H9 (cell line): ENCODE data around the gene TESK1. TPM values are rescaled to one million over a fixed set of nuclear protein-coding genes. Genes with fewer than 3 reads are reported as not detected.

ENCODE experiments used
- DNase-seq: peaks from one replicate; pipeline ENCODE4 v3.0.0-alpha.2; 2017
- H2AFZ ChIP-seq: one replicate; pipeline ENCODE4 v1.6.1; 2013; ENCODE audit warnings: mild to moderate bottlenecking, low read length, control low read depth, moderate library complexity
- H2AK5ac ChIP-seq: 2 replicates; pipeline ENCODE4 v1.6.1; 2013; ENCODE audit warnings: low read length, control low read depth, mixed read lengths; ENCODE audit not compliant: insufficient read length
- H2BK120ac ChIP-seq: one replicate; pipeline ENCODE4 v1.6.1; 2013; ENCODE audit warnings: low read depth, mild to moderate bottlenecking, low read length, control low read depth, inconsistent platforms; ENCODE audit not compliant: poor library complexity, severe bottlenecking
- H2BK12ac ChIP-seq: 2 replicates; pipeline ENCODE4 v1.6.1; 2013; ENCODE audit warnings: low read length, control low read depth, mixed read lengths, low read depth; ENCODE audit not compliant: insufficient read length
- H2BK15ac ChIP-seq: 2 replicates; pipeline ENCODE4 v1.6.1; 2013; ENCODE audit warnings: low read depth, low read length, control low read depth
- H2BK20ac ChIP-seq: one replicate; pipeline ENCODE4 v1.6.1; 2013; ENCODE audit warnings: low read depth, mild to moderate bottlenecking, low read length, control low read depth, inconsistent platforms; ENCODE audit not compliant: poor library complexity, severe bottlenecking
- H2BK5ac ChIP-seq: 2 replicates; pipeline ENCODE4 v1.6.1; 2013; ENCODE audit warnings: low read length, control low read depth, mixed read lengths; ENCODE audit not compliant: insufficient read length
- H3K14ac ChIP-seq: 2 replicates; pipeline ENCODE4 v1.6.1; 2013; ENCODE audit warnings: low read length, control low read depth; ENCODE audit not compliant: insufficient read depth
- H3K18ac ChIP-seq: 2 replicates; pipeline ENCODE4 v1.6.1; 2013; ENCODE audit warnings: low read depth, mild to moderate bottlenecking, mixed read lengths, low read length, control low read depth; ENCODE audit not compliant: insufficient read length
- H3K23ac ChIP-seq: 2 replicates; pipeline ENCODE4 v1.6.1; 2013; ENCODE audit warnings: low read length, control low read depth, mixed read lengths, low read depth; ENCODE audit not compliant: insufficient read length
- H3K23me2 ChIP-seq: 2 replicates; pipeline ENCODE4 v1.6.1; 2013; ENCODE audit warnings: low read depth, mild to moderate bottlenecking, mixed read lengths, low read length, control low read depth; ENCODE audit not compliant: insufficient read length, poor library complexity, severe bottlenecking
- H3K27ac ChIP-seq: 2 replicates; pipeline ENCODE4 v1.5.1; 2013; ENCODE audit warnings: low read length, control low read depth, mixed read lengths, low read depth; ENCODE audit not compliant: insufficient read length
- H3K27me3 ChIP-seq: 2 replicates; pipeline ENCODE4 v1.6.1; 2013; ENCODE audit warnings: low read length, control low read depth, inconsistent platforms; ENCODE audit not compliant: insufficient read depth
- H3K4ac ChIP-seq: 2 replicates; pipeline ENCODE4 v1.6.1; 2013; ENCODE audit warnings: low read depth, mild to moderate bottlenecking, control low read depth, inconsistent platforms, low read length, moderate library complexity
- H3K4me1 ChIP-seq: 2 replicates; pipeline ENCODE4 v1.6.1; 2013; ENCODE audit warnings: low read length, control low read depth, inconsistent platforms; ENCODE audit not compliant: insufficient read depth
- H3K4me2 ChIP-seq: 2 replicates; pipeline ENCODE4 v1.6.1; 2013; ENCODE audit warnings: low read length, control low read depth, mixed read lengths; ENCODE audit not compliant: insufficient read length, insufficient read depth
- H3K56ac ChIP-seq: 2 replicates; pipeline ENCODE4 v1.6.1; 2013; ENCODE audit warnings: low read depth, mild to moderate bottlenecking, mixed read lengths, low read length, control low read depth; ENCODE audit not compliant: insufficient read length
- H3K79me1 ChIP-seq: 2 replicates; pipeline ENCODE4 v1.6.1; 2013; ENCODE audit warnings: low read depth, mild to moderate bottlenecking, moderate library complexity, low read length, control low read depth, inconsistent platforms; ENCODE audit not compliant: insufficient read depth, poor library complexity, severe bottlenecking
- H3K79me2 ChIP-seq: 2 replicates; pipeline ENCODE4 v1.6.1; 2013; ENCODE audit warnings: low read length, control low read depth, inconsistent platforms; ENCODE audit not compliant: insufficient read depth
- H3K9ac ChIP-seq: 2 replicates; pipeline ENCODE4 v1.6.1; 2013; ENCODE audit warnings: low read length, control low read depth, mixed read lengths; ENCODE audit not compliant: insufficient read length; ENCODE audit errors: extremely low read depth
- H3K9me3 ChIP-seq: one replicate; pipeline ENCODE4 v1.6.1; 2013; ENCODE audit warnings: low read depth, low read length, inconsistent platforms; ENCODE audit not compliant: control insufficient read depth
- H3T11ph ChIP-seq: one replicate; pipeline ENCODE4 v1.6.1; 2013; ENCODE audit warnings: mild to moderate bottlenecking, low read length, control low read depth, inconsistent platforms
- H4K20me1 ChIP-seq: one replicate; pipeline ENCODE4 v1.6.1; 2013; ENCODE audit not compliant: control insufficient read depth, insufficient read length, insufficient read depth
- H4K5ac ChIP-seq: 2 replicates; pipeline ENCODE4 v1.6.1; 2013; ENCODE audit warnings: low read depth, mild to moderate bottlenecking, mixed read lengths, low read length, control low read depth; ENCODE audit not compliant: insufficient read length
- H4K8ac ChIP-seq: replicated peaks from 2 replicates; pipeline ENCODE4 v1.6.1; 2013; ENCODE audit warnings: low read length, control low read depth, mixed read lengths, low read depth; ENCODE audit not compliant: insufficient read length
- H4K91ac ChIP-seq: 2 replicates; pipeline ENCODE4 v1.6.1; 2013; ENCODE audit warnings: low read depth, mild to moderate bottlenecking, moderate library complexity, mixed read lengths, low read length, control low read depth; ENCODE audit not compliant: insufficient read length
- H3K27ac Mint-ChIP-seq, 3 experiments: 2 replicates in 2 of 3; 3 replicates in 1 of 3; pipeline ENCODE4 v1.8.0; 2020 to 2021; ENCODE audit warnings: mixed read lengths in 3 of 3, mild to moderate bottlenecking in 1 of 3, moderate library complexity in 1 of 3
- H3K27me3 Mint-ChIP-seq: 2 replicates; pipeline ENCODE4 v1.8.0; 2021; ENCODE audit warnings: low read depth, mild to moderate bottlenecking, moderate library complexity, mixed read lengths
- H3K36me3 Mint-ChIP-seq, 3 experiments: 2 replicates in 2 of 3; 3 replicates in 1 of 3; pipeline ENCODE4 v1.8.0; 2020 to 2021; ENCODE audit warnings: low read depth in 3 of 3, mixed read lengths in 3 of 3; ENCODE audit not compliant: insufficient read depth in 1 of 3
- H3K4me1 Mint-ChIP-seq, 2 experiments: 2 replicates each; pipeline ENCODE4 v1.8.0; 2020; ENCODE audit warnings: mixed read lengths in 2 of 2
- H3K4me3 Mint-ChIP-seq, 2 experiments: 2 replicates in 1 of 2; 3 replicates in 1 of 2; pipeline ENCODE4 v1.8.0; 2020 to 2021; ENCODE audit warnings: mild to moderate bottlenecking in 2 of 2, mixed read lengths in 2 of 2, moderate library complexity in 1 of 2
- H3K9me3 Mint-ChIP-seq, 2 experiments: 2 replicates in 1 of 2; 3 replicates in 1 of 2; pipeline ENCODE4 v1.8.0; 2020; ENCODE audit warnings: mild to moderate bottlenecking in 2 of 2, mixed read lengths in 2 of 2, moderate library complexity in 1 of 2
- WGBS: extraction: QIAGEN DNeasy Blood & Tissue Kit; methylation state at CpG from one replicate; pipeline ENCODE4 v1.1.7; 2013; ENCODE audit warnings: missing lambda C conversion rate, low lambda C conversion rate, mixed read lengths; ENCODE audit not compliant: insufficient read length; ENCODE audit errors: extremely low coverage; 5-methylcytosine and 5-hydroxymethylcytosine counted together
- total RNA-seq: library from RNA; stranded (reverse); gene quantifications from 2 replicates; pipeline ENCODE4 v1.2.1, GENCODE V29; 2021
- TF ChIP-seq, protein P1 (sequence below): fragments of 200-600 bp; sonication (generic); conservative IDR thresholded peaks from 3 replicates; pipeline ENCODE4 v1.8.0; 2021; ENCODE audit warnings: antibody characterized with exemption, mild to moderate bottlenecking

The TESK1 gene
- total RNA-seq, 1 experiment from 2014 or later: 28.6 TPM

DNA sequence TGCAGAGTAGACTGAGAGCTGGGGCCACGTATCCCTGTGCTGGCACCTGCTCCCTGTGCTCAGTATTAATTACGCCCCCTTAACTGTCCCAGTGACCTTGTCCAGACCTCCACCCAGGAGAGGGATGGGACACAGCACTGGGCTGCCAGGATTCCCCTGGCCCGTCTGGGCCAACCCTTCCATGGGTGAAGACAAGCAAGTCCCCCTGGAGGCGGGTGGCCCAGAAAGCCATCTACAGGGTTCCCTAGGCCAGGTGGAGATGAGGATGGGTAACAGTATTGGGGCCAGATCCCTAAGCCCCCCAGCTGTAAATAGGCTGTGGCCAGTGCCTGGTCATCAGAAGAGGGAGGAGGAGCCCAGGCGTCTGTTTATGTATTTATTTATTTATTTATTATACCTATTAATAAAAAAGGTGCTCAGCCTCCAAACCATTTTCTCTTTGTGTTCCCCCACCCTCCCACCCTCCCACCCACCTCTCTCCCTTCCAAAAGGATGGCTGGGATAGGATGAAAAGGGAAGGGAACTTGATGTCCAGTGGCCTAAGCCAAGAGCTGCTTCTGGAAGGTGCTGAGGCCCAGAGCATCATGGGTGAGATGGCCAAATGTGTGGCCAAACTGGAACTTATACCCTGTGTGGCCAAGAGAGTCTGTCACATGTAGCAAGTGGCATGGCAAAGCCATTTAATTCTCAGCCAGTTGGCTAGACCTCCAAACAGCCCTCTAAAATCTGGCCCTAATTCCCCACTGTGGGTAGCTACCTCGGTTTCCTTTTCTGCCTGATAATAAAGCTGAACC, 43.4 kb upstream of the TESK1 start:
- no peak overlapping the region for H2BK120ac ChIP-seq
- no peak overlapping the region for H3T11ph ChIP-seq
- no peak overlapping the region for H3K27ac ChIP-seq
- H4K5ac ChIP-seq: no peak overlapping the region
- H3K36me3 Mint-ChIP-seq: peaks cover 0 to 5% (median 0%) of the 10 kb centered on the region in 3 experiments; a peak in 3 of 7 replicates
- peaks cover 8 to 16% of the 10 kb centered on the region in 2 experiments for H3K4me1 Mint-ChIP-seq
- H3K18ac ChIP-seq: no peak overlapping the region
- TF ChIP-seq, protein P1, sequence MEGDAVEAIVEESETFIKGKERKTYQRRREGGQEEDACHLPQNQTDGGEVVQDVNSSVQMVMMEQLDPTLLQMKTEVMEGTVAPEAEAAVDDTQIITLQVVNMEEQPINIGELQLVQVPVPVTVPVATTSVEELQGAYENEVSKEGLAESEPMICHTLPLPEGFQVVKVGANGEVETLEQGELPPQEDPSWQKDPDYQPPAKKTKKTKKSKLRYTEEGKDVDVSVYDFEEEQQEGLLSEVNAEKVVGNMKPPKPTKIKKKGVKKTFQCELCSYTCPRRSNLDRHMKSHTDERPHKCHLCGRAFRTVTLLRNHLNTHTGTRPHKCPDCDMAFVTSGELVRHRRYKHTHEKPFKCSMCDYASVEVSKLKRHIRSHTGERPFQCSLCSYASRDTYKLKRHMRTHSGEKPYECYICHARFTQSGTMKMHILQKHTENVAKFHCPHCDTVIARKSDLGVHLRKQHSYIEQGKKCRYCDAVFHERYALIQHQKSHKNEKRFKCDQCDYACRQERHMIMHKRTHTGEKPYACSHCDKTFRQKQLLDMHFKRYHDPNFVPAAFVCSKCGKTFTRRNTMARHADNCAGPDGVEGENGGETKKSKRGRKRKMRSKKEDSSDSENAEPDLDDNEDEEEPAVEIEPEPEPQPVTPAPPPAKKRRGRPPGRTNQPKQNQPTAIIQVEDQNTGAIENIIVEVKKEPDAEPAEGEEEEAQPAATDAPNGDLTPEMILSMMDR: no peak
- H3K27ac Mint-ChIP-seq: 0 out of 7 replicates have a peak overlapping the region, but pooled peaks of 1 of the 3 experiments have one; percentile 49
- H4K20me1 ChIP-seq: no peaks in the 10 kb centered on the region
- no peaks in the 10 kb centered on the region for H3K79me2 ChIP-seq
- no peak overlapping the region for H3K9ac ChIP-seq
- no peak overlapping the region for H4K91ac ChIP-seq
- no peaks in the 10 kb centered on the region for H3K23me2 ChIP-seq
- no peaks in the 10 kb centered on the region for H3K27me3 ChIP-seq
- no peaks in the 10 kb centered on the region for H3K27me3 Mint-ChIP-seq
- H3K9me3 Mint-ChIP-seq: no peaks in the 10 kb centered on the region
- no peak overlapping the region for H4K8ac ChIP-seq
- no peak overlapping the region for H2BK12ac ChIP-seq
- no peak overlapping the region for H2BK15ac ChIP-seq
- no peaks in the 10 kb centered on the region for H3K4me1 ChIP-seq
- H3K9me3 ChIP-seq: no peaks in the 10 kb centered on the region
- WGBS: no CpG with 5 or more reads among the region's 6 CpGs
- no peak overlapping the region for H3K56ac ChIP-seq
- no peak overlapping the region for H2BK20ac ChIP-seq
- no peak overlapping the region for H2AK5ac ChIP-seq
- H3K23ac ChIP-seq: no peak overlapping the region
- no peak overlapping the region for H2AFZ ChIP-seq
- DNase-seq: no peak
- no peak overlapping the region for H3K4me3 Mint-ChIP-seq
- H3K4me2 ChIP-seq: no peak overlapping the region
- no peak overlapping the region for H3K4ac ChIP-seq
- no peak overlapping the region for H2BK5ac ChIP-seq
- H3K79me1 ChIP-seq: no peaks in the 10 kb centered on the region
- H3K14ac ChIP-seq: no peak overlapping the region
